Cardiac muscle cell (in vitro differentiated cells and primary cell): Measurements from ENCODE around the gene MLIP. TPM values are rescaled to one million over a fixed set of nuclear protein-coding genes. Genes with fewer than 3 reads are reported as not detected.
A peak's percentile ranks its signal among the peaks of the same experiment; 100 is the strongest.

Experiments
- DNase-seq, 2 donors: peaks; one replicate each; pipeline versions ENCODE4 v3.0.0 to v3.0.0-alpha.2; 2010 to 2017; ENCODE audit warnings: low read depth in 1 of 2, low spot score in 1 of 2
- H3K27ac ChIP-seq: fragments of 200-600 bp; sonication (generic); 2 replicates; pipeline ENCODE4 v1.5.1; 2016
- H3K27me3 ChIP-seq: fragments of 200-600 bp; sonication (generic); 2 replicates; pipeline ENCODE4 v1.6.0; 2016; ENCODE audit warnings: control low read depth
- H3K36me3 ChIP-seq: fragments of 200-600 bp; sonication (generic); 2 replicates; pipeline ENCODE4 v1.5.1; 2016; ENCODE audit warnings: control low read depth
- H3K4me1 ChIP-seq: fragments of 200-600 bp; sonication (generic); 2 replicates; pipeline ENCODE4 v1.8.1; 2017; ENCODE audit warnings: low read depth, mild to moderate bottlenecking, mixed run types
- H3K4me3 ChIP-seq: fragments of 200-600 bp; sonication (generic); 2 replicates; pipeline ENCODE4 v1.5.1; 2016; ENCODE audit warnings: mild to moderate bottlenecking
- H3K9me3 ChIP-seq: fragments of 200-600 bp; sonication (generic); 2 replicates; pipeline ENCODE4 v1.5.1; 2017; ENCODE audit warnings: low read depth, mild to moderate bottlenecking, control low read depth
- CTCF ChIP-seq: IDR thresholded peaks from 2 replicates; pipeline ENCODE4 v1.5.1; 2012; ENCODE audit warnings: low read depth, mild to moderate bottlenecking, low read length
- polyA plus RNA-seq: library from polyadenylated mRNA; unstranded; fragments of >200 nt; fragmentation: Nextera tagmentation; extraction: Ambion mirVana; gene quantifications from 2 replicates; pipeline ENCODE4 v1.2.1, GENCODE V29; 2016
- total RNA-seq: library from RNA; depleted of rRNA; stranded (reverse); fragments of >200 nt; gene quantifications from 2 replicates; pipeline ENCODE4 v1.2.3, GENCODE V29; 2016

Gene MLIP
- total and polyA plus RNA-seq, 2 experiments from 2014 or later: 60.5 to 68.9 TPM

- H3K4me3 ChIP-seq: no peak overlapping the region
- DNase-seq: no peak
- H3K27ac ChIP-seq: no peak overlapping the region
- no peaks in the 10 kb centered on the region for H3K27me3 ChIP-seq
- H3K9me3 ChIP-seq: no peaks in the 10 kb centered on the region
- no peak for TF ChIP-seq CTCF
- peaks cover 5% of the 10 kb centered on the region for H3K4me1 ChIP-seq
- no peaks in the 10 kb centered on the region for H3K36me3 ChIP-seq
These were observed 21.9 kb downstream of the MLIP start for GRCh38 chr6:54133186-54133585.

DNA sequence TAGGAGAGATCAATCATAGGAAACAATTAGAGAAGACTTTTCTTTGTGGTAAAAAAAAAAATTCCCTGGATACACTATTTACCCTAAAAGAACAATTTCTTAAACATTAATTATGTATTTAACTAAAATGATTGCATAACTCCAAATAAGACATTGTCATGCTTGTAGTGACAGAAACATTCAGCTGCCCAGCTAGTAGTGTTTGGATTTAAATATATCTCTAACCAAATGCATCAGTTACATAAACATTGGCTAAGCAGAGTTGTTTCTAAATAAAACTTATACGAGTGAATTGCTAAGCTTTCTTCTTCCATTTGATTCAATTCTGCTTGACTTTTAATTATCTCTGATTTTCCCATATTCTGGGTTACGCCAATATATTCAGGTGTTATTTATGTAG lies 23.7 kb downstream of the MLIP start:
- Histone ChIP-seq H3K27ac (no peak overlapping the region), H3K4me1 (peaks cover 5% of the 10 kb centered on the region), H3K9me3 (no peaks in the 10 kb centered on the region), H3K36me3 (peaks cover 2% of the 10 kb centered on the region), H3K27me3 (no peaks in the 10 kb centered on the region), H3K4me3 (no peak overlapping the region)
- no peak for TF ChIP-seq CTCF
- DNase-seq: no peak

- Histone ChIP-seq H3K27ac (no peak overlapping the region), H3K4me1 (peaks cover 5% of the 10 kb centered on the region), H3K36me3 (peaks cover 2% of the 10 kb centered on the region), H3K4me3 (no peak overlapping the region), H3K9me3 (no peaks in the 10 kb centered on the region), H3K27me3 (no peaks in the 10 kb centered on the region)
- no peak for TF ChIP-seq CTCF
- DNase-seq: peak in 1 of 2 donors; percentile 86
These were observed 24.6 kb downstream of the MLIP start for GRCh38 chr6:54135665-54136369.

DNA sequence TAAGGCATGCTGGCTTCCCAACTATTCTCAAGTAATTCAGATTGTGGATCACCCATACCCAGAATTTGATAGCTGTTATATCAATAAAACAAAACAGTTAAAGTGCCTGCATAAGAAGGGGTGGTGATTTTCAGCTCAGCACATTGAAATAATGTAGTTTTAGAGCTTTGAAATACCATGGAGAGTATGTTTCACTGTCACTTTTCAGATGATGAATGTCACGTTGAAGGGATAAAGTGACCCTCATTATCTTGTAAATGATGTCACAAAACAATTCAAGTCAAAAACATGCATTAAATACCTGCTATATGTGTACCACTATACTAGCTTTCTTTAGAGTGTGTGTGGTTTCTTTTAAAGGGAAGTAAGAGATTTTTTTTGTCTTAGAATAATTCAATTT lies 27.6 kb downstream of the MLIP start:
- TF ChIP-seq CTCF: no peak
- Histone ChIP-seq H3K9me3 (no peaks in the 10 kb centered on the region), H3K27me3 (no peaks in the 10 kb centered on the region), H3K36me3 (peaks cover 2% of the 10 kb centered on the region), H3K4me1 (peaks cover 5% of the 10 kb centered on the region), H3K4me3 (no peak overlapping the region), H3K27ac (no peak overlapping the region)
- DNase-seq: no peak

DNA sequence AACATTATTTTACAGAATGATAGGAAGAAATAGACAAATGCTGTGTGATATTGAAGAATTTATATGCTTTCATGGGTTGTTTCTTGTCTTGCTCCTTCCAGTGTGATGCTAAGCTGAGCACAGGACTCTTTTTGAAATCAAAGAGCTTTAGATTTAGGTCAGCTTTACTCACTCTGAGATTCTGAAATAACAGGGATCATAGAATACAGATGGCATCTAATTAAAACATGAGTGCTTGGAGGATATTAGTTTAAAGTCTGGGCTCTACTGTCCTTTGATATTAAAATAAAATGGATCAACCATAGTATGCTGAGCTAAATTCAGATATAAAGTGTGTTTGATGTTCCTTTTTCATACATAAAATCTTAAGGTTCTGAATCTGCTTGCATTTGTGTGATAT lies 29.6 kb downstream of the MLIP start:
- Histone ChIP-seq H3K36me3 (peaks cover 2% of the 10 kb centered on the region), H3K27me3 (no peaks in the 10 kb centered on the region), H3K4me1 (peaks cover 2% of the 10 kb centered on the region), H3K9me3 (no peaks in the 10 kb centered on the region), H3K27ac (no peak overlapping the region), H3K4me3 (no peak overlapping the region)
- no peak for DNase-seq
- TF ChIP-seq CTCF: no peak
